Loucy (cell line): Measurements from ENCODE around the gene ARSA.

Experiments used
- H2AFZ ChIP-seq: fragments of 200-600 bp; sonication (generic); 2 replicates; pipeline ENCODE4 v1.6.0; 2016; ENCODE audit warnings: antibody characterized with exemption, mild to moderate bottlenecking, low read length, moderate library complexity
- H3F3A ChIP-seq: fragments of 200-600 bp; 2 replicates; pipeline ENCODE4 v1.6.0; 2016; ENCODE audit warnings: antibody characterized with exemption, low read depth, mild to moderate bottlenecking
- H3K27me3 ChIP-seq: fragments of 200-600 bp; sonication (generic); 2 replicates; pipeline ENCODE4 v1.6.1; 2014; ENCODE audit warnings: low read length, mild to moderate bottlenecking; ENCODE audit not compliant: insufficient read depth, poor library complexity, severe bottlenecking
- H3K36me3 ChIP-seq: fragments of 200-600 bp; sonication (generic); 2 replicates; pipeline ENCODE4 v1.6.1; 2016; ENCODE audit warnings: low read length; ENCODE audit not compliant: insufficient read depth
- H3K4me1 ChIP-seq: fragments of 200-600 bp; sonication (generic); 2 replicates; pipeline ENCODE4 v1.5.1; 2014; ENCODE audit warnings: low read length, mild to moderate bottlenecking; ENCODE audit not compliant: insufficient read depth, poor library complexity, severe bottlenecking
- H3K4me2 ChIP-seq: fragments of 200-600 bp; sonication (generic); 2 replicates; pipeline ENCODE4 v1.6.0; 2014; ENCODE audit warnings: antibody characterized with exemption, low read length, low read depth, mild to moderate bottlenecking; ENCODE audit not compliant: poor library complexity, severe bottlenecking
- H3K4me3 ChIP-seq: fragments of 200-600 bp; sonication (generic); 2 replicates; pipeline ENCODE4 v1.5.1; 2014; ENCODE audit warnings: low read length, mild to moderate bottlenecking, mixed read lengths; ENCODE audit not compliant: poor library complexity, severe bottlenecking
- H3K79me2 ChIP-seq: fragments of 200-600 bp; sonication (generic); 2 replicates; pipeline ENCODE4 v1.6.1; 2014; ENCODE audit warnings: low read length; ENCODE audit not compliant: insufficient read depth
- H3K9ac ChIP-seq: fragments of 200-600 bp; sonication (generic); 2 replicates; pipeline ENCODE4 v1.6.0; 2014; ENCODE audit warnings: mild to moderate bottlenecking, low read depth, low read length, moderate library complexity; ENCODE audit not compliant: poor library complexity, severe bottlenecking
- H3K9me2 ChIP-seq: fragments of 200-600 bp; sonication (generic); replicated peaks from 2 replicates; pipeline ENCODE4 v1.6.1; 2016; ENCODE audit warnings: low read depth, low read length, mixed read lengths
- H3K9me3 ChIP-seq: fragments of 200-600 bp; sonication (generic); 2 replicates; pipeline ENCODE4 v1.6.1; 2014; ENCODE audit warnings: mild to moderate bottlenecking, antibody characterized with exemption, low read length, low read depth; ENCODE audit not compliant: insufficient read depth
- H4K20me1 ChIP-seq: fragments of 200-600 bp; sonication (generic); 2 replicates; pipeline ENCODE4 v1.6.0; 2014; ENCODE audit warnings: antibody characterized with exemption, low read length, mild to moderate bottlenecking; ENCODE audit not compliant: insufficient read depth, poor library complexity, severe bottlenecking
- CTCF ChIP-seq: fragments of 200-600 bp; sonication (generic); conservative IDR thresholded peaks from 2 replicates; pipeline ENCODE4 v1.5.1; 2014; ENCODE audit warnings: mild to moderate bottlenecking, antibody characterized with exemption, low read length
- EZH2phosphoT487 ChIP-seq: fragments of 200-600 bp; IDR thresholded peaks from 2 replicates; pipeline ENCODE4 v1.6.1; 2018; ENCODE audit warnings: antibody characterized with exemption, mild to moderate bottlenecking, moderate library complexity, borderline replicate concordance

The ARSA gene

GRCh38 chr22:50671641-50672040, 43.7 kb upstream of the ARSA start:
- peak overlapping the region; percentile 70 for H3K4me2 ChIP-seq
- peaks cover 16% of the 10 kb centered on the region for H4K20me1 ChIP-seq
- H3F3A ChIP-seq: peaks cover 6% of the 10 kb centered on the region; the same call in 1 of the 2 replicates
- peak overlapping the region; percentile 75 for H3K4me3 ChIP-seq
- no peaks in the 10 kb centered on the region for H3K9me3 ChIP-seq
- H3K9me2 ChIP-seq: no peaks in the 10 kb centered on the region
- H3K79me2 ChIP-seq: peaks cover 26% of the 10 kb centered on the region
- no peaks in the 10 kb centered on the region for H3K27me3 ChIP-seq
- no peak for TF ChIP-seq EZH2phosphoT487
- no peak for TF ChIP-seq CTCF
- H3K4me1 ChIP-seq: peaks cover 35% of the 10 kb centered on the region
- peak overlapping the region; percentile 61 for H3K9ac ChIP-seq
- peaks cover 3% of the 10 kb centered on the region; the same call in 1 of the 2 replicates for H3K36me3 ChIP-seq
- no peak overlapping the region for H2AFZ ChIP-seq

DNA sequence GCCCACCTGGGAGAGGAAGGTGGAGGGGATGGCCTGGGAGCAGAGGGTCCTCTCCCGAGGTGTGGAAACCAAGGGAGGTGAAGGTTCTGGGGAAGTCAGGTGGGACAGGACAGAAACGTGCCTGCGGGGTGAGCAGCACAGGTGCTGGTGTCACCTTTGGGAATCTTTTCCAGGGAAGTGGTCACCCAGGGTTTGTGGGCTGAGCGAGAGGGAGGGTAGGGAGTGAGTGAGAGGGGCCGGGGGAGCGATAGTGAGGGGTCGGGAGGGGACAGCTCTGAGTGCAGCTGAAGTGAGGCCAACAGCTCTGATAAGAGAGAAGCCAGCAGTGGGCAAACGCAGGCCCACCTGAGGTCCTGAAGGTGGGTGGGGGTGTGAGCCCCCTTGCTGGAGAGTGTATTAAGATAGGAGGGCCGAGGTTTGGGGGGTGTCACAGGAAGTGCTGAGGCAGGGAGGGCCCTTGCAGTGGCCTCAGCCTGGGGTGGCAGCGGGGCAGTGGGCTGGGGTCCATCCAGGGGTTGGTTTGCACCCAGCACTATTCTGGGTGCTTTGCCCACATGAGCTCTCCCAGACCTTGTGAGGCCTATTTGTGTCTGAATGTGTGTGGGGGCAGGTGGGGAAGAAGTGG, 43.1 kb upstream of the ARSA start:
- Histone ChIP-seq H3K9ac (peak overlapping the region; percentile 61), H3K9me3 (no peaks in the 10 kb centered on the region), H3K4me1 (peaks cover 34% of the 10 kb centered on the region), H3K27me3 (no peaks in the 10 kb centered on the region), H3K4me3 (peak overlapping the region; percentile 75), H4K20me1 (peaks cover 12% of the 10 kb centered on the region), H2AFZ (no peak overlapping the region; the same call in 1 of the 2 replicates), H3K79me2 (peaks cover 19% of the 10 kb centered on the region), H3K4me2 (peak overlapping the region; percentile 70), H3K36me3 (no peaks in the 10 kb centered on the region), H3K9me2 (no peaks in the 10 kb centered on the region), H3F3A (peaks cover 6% of the 10 kb centered on the region; the same call in 1 of the 2 replicates)
- TF ChIP-seq EZH2phosphoT487 (no peak), CTCF (no peak)

DNA sequence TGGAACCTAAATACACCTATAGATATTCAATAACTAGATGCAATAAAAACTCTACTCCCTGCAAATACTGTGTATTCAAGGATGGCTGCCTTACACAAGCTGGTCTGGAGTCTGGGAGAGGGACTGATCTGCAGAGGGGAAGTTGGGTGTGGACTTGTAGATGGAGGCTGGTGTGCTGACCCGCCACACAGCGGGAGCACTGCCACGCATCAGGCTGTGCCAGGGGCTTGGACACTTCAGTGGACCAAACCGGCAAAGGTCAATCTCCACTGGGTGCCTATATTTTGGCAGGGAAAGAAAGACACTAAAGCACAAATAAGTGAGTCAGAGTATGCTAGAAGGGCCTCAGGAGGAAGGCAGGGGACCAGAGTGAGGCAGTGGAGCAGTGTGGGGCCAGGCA, 42.6 kb upstream of the ARSA start:
- Histone ChIP-seq H3K79me2 (peaks cover 14% of the 10 kb centered on the region), H3K4me1 (peaks cover 34% of the 10 kb centered on the region), H3K9ac (no peak overlapping the region), H3K4me2 (no peak overlapping the region), H3K9me3 (no peaks in the 10 kb centered on the region), H3K9me2 (no peaks in the 10 kb centered on the region), H3K36me3 (no peaks in the 10 kb centered on the region), H3F3A (peaks cover 6% of the 10 kb centered on the region; the same call in 1 of the 2 replicates), H3K27me3 (no peaks in the 10 kb centered on the region), H2AFZ (no peak overlapping the region; the same call in 1 of the 2 replicates), H3K4me3 (no peak overlapping the region), H4K20me1 (peaks cover 7% of the 10 kb centered on the region)
- TF ChIP-seq EZH2phosphoT487 (no peak), CTCF (no peak)
